ENCODE results near the gene SNAPC5.
A peak's percentile ranks its signal among the peaks of the same experiment; 100 is the strongest.
"Not testable (repeated sequence)": the region's sequence is repeated elsewhere in the genome, so short reads cannot be mapped to it uniquely, and the experiment has no call there.

Gene SNAPC5, protein sequence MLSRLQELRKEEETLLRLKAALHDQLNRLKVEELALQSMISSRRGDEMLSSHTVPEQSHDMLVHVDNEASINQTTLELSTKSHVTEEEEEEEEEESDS

DNA sequence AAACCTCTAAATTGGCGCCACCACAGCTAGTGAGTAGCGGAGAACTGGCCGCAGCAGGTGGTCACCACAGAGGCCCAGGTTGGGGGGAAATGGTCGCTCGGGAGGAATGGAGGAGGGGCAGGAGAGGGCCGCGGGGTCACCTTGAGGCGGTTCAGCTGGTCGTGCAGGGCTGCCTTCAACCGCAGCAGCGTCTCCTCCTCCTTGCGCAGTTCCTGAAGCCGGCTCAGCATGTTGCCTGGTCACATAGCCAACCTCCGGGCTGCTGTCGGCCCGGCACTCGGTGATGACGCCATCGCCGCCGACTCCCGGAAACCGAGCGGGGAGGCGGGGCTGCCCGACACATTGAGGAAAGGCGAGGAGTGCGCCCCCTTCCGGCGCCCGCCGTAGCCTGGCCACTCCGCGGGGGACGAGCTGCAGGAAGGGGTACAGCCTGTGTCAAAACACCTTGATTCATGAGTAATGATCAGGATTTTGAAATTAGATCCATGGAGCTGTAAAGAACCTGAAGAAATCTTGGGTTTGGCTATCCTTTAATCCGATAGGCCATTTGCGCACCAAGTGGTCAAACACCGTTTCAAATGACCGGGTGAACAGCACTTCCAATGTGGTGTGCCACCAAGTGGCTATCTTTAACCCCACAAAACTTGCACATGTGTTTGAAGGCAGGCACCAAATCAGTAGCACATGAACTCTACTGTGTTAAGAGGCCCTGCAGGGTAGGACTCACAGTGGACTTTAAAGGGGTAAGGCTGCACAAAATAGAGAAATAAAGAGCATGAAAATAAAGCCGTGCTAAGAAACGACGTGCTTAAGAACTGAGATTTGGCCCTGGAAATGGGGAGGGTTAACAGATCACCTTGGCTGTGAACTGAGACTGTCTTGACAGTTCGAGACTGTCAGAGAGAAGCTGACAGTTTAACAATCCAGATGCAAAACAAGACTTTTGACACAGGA lies at the start of gene SNAPC5:
TSS of gene SNAPC5 (minus strand) at position 261 of the 954 bp plus-strand sequence. CDS start at position 230, 31 bp downstream.
- DNase-seq: peak; percentile 88

DNA sequence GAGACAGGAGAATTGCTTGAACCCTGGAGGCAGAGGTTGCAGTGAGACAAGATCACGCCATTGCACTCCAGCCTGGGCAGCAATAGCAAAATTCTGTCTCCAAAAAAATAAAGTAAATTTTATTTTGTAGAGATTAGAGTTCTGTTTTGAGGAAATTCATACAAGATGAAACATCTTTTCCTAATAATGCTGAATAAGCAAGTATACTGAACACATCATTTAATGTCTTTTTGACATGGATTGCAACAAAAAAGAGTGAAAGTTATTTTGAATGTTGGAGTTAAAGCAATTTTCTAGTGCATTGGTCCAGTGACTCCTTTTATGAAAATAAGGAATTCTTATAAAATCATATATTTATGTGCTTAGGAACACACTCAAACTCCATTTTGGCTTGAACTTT lies 47.7 kb upstream of the SNAPC5 start:
- no peak for DNase-seq

- DNase-seq: no peak
These were observed 45.3 kb upstream of the SNAPC5 start for GRCh38 chr15:66542896-66543295.

GRCh38 chr15:66535056-66535455 lies 37.5 kb upstream of the SNAPC5 start:
- DNase-seq: no peak

DNA sequence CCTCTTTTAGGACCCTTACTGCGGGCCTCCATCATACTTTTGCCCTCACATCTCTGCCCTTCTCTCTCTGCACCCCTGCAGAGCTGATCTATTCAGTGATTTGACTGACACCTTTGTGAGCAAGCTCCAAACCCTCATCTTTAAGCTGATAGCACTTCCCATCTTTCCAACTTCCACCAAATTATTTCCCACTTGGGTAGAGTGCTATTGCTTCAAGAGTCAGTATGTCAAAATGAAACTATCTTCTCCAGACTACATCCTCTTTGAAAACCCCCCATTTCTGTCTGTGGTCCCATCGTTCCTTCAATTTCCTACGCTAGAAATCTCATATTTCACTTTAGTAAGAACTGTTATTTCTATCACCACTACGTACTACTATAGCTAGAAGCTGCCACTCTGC lies 27.3 kb upstream of the SNAPC5 start:
- no peak for DNase-seq

DNA sequence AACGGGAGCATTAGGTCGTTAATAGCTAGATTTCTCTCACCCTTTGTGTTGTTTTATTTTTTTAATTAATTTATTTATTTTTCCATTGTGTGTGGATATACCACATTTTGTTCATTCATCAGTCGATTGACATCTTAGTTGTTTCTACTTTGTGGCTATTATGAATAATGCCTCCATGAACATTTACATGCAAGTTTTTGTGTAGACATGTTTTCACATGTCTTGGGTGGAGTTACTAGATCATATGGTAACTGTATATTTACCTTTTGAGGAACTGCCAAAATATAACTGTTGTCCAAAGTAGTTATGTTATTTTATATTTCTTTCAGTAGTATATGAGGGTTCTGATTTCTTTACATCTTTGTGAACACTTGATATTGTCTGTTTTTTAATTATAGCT lies 26.4 kb upstream of the SNAPC5 start:
- no peak for DNase-seq

GRCh38 chr15:66515901-66516322 lies 18.4 kb upstream of the SNAPC5 start:
- DNase-seq: no peak

DNA sequence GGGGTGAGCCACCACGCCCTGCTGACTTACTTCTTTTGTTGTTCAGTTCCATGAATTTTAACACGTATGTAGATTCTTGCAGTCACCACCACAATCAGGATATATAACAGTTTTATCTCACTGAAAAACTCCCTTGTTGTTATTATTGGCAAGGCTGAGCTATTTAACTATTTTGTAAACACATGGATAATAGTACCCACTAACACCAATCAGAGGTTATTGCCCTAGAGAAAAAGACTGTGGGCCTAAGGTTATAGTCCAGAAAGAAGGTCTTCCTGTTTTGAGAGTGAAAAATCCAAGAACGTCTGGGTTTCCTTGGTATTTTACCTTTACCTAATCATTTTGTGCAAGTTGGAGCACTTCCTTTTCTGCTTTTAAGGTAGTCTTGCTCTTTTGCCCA lies 17.0 kb upstream of the SNAPC5 start:
- no peak for DNase-seq

DNA sequence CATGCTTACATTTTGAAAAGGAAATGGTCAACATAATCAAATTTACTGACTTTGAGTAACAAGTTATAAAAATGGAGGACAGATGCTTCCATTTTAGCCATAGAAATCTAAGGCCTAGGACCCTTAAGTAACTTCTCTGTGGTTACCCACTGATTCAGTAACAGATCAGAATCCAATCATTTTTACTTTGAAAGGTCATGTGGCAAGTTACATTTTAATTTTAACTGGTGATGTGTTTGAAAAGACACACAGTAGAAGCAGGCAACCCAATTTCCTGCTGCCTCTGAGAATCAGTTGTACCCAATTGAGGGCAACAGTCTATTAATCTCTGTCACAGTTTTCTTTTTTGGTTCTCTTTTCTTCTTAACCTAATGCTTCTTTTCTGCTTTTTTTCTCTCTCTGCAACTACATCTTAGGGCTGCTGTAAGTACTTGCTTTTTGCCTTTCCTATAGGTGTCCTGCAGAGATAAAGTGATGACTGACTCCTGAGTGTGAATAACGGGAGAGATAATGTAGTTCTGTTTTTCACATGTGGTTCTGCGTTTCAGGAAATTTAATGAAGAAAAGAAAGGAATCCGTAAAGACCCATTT lies 10.8 kb upstream of the SNAPC5 start:
- no peak for DNase-seq

DNA sequence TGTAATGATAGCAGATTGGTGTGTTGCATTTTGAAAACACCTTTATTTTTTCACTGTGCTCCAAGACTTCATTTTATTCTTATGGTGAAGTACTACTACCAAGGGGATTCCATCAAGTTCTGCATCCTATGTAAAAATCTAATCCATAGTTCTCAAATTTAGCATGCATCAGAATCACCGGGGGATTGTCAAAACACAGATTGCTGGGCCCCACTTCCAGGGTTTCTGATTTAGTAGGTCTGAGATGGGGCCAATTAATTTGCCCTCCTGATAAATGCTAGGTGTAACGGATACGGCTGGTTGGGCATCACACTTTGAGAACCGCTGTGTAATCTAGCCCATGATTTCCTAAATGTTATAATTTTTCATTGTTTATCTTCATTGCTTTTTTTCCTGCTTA lies 8.3 kb upstream of the SNAPC5 start:
- DNase-seq: no peak

- DNase-seq: no peak
These were observed 7.9 kb upstream of the SNAPC5 start for GRCh38 chr15:66505430-66505811.

DNA sequence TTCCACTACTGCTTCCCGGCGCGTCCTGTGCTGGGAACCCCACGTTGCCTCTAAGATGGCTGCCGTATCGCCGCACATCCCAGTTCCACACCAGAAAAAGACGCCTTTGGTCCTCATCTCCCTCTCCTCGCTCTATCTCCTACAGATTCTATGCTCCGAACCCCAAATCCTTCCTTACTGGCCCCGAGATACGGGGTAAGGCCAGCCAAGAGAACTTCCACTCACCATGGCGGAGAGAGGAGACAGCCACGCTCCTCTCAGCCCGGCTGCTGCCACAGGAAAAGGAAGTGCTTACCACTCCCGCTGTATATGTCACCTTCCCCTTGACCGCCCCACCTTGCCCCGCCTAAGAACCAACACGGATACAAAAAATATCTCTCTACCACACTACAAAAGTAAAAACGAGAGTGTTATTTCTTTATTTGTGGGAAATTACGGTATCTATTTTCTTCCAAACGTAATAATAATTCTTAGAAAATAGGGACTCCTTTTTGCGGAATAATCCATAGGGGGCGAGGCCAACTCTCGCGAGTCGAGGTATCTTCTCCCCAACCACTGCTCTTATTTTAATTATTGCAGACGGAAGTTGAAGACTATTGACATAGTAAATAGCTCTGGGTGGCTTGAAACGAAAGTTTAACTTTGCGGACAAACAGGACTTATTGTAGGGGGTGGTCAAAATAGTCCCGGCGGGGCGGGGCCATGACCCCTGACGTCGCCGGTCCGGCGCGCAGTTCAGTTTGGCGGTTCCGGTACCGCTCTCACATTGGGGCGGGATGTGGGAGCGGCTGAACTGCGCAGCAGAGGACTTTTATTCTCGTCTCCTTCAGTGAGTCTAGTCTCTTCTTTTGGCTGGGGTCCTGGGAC lies 7.2 kb upstream of the SNAPC5 start, which contains the start of the genes RPL4 and ZWILCH:
TSS of gene RPL4 (minus strand) at position 293 of the 867 bp plus-strand sequence. CDS start at position 228, 65 bp downstream.
TSS of gene ZWILCH (plus strand) at position 764 of the 867 bp plus-strand sequence. CDS start at position 777, 13 bp downstream.
- peak; percentile 62 for DNase-seq

DNA sequence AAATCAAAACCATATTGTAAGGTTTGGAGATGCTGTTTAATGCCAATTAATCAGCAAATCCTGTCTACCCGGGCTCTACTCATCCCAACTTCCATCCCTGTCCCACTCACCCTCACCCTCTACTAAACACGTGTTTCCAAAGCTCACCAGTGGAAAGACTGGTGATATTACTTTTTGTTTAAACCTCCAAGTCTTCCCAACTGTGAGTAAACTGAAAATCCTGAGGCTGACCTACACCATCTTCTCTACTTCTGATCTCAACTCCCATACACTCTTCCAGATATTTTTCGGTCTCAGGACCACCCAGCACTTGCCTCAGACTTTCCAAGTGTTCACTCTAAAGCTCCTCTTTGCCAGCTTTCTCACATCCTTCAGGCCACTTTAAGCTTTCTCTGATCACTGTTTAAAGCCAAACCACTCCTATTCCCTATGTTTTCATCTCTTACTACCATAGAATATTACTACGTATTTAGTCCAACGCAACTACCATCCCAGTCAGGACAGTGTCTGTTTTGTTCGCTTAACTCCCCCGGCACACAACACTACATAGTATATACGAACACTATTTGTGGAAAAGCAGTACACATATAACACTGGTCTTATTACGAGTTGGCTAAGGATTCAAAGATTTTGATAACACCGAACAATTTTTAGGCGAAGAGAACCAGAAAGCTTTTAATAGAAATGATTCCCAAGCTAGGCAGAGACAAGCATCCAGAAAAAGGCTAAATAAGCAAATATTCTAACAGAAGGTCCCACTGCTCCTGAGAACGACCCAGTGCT lies 6.4 kb upstream of the SNAPC5 start:
- DNase-seq: no peak

DNA sequence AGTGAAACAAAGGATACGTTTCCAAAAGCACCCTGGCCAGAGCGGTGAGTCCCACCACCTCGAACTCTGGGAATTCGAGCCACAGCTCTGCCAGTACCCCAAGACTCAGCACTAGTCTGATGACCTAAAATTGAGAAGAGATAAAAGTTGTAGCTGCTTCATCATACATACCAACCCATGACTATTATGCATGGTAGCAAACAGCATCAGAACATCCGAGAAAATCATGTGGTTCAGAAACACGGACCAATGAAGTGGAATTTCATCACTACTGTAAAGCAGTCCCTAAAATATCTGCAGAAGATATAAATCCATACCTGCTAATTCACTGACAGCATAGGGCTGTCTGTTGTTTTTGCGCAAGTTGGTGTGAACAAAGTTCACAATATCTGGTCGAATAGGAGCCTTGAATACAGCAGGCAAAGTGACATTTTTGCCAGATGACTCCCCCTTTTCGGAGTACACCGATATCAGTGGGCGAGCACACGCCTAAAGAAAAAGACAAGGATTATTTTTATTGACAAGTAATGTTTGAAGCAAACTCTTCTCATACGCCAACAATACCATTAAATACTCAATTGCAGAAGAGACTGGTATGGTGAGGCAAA lies 5.6 kb upstream of the SNAPC5 start:
- not testable (repeated sequence) for DNase-seq

GRCh38 chr15:66502491-66502890 lies 4.9 kb upstream of the SNAPC5 start:
- DNase-seq: no peak

DNA sequence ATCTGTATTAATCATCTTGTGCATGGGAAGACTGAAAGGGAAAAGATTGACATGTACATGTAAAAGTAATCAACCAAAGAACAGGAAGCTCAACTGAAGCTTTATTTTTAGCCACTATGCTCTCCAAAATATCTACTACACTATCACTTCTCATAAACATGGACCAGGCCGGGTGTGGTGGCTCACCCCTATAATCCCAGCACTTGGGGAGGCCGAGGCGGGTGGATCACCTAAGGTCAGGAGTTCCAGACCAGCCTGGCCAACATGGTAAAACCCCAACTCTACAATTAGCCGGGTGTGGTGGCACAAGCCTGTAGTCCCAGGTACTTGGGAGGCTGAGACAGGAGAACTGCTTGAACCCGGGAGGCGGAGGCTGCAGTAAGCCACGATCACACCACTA lies 2.8 kb upstream of the SNAPC5 start:
- not testable (repeated sequence) for DNase-seq

DNA sequence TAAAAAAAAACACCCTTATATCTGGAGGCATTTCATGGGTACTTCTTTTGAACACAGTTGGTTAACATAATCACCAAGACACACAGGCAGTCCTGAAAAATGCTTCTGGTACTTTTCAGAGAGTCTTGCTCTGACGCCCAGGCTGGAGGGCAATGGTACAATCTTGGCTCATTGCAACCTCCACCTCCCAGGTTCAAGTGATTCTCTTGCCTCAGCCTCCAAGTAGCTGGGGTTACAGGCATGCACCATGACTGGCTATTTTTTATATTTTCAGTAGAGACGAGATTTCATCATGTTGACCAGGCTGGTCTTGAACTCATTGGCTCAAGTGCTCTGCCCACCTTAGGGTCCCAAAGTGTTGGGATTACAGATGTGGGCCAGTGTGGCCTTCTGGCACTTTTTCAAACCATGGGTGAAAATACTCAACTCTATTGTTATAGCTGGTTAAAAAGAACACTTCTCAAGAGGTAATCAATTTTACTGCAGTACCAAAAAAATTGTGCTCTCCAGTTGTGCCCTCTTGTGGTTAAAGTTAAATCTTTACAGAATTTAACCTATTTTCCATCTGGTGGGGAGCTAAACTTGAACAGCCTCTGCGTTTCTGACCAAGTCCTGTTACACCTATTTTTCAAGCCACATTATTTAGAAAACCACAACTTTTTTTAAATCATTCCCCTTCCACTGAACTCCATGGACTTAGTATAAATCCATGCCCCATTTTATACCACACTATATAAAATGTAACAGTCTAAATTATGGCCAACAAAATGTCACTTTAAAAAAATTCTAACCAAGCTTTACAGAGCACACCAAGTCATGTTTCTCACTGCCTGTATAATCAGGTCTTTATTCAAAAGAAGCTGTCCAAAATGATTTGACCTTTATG lies 1.2 kb upstream of the SNAPC5 start:
- DNase-seq: no peak

DNA sequence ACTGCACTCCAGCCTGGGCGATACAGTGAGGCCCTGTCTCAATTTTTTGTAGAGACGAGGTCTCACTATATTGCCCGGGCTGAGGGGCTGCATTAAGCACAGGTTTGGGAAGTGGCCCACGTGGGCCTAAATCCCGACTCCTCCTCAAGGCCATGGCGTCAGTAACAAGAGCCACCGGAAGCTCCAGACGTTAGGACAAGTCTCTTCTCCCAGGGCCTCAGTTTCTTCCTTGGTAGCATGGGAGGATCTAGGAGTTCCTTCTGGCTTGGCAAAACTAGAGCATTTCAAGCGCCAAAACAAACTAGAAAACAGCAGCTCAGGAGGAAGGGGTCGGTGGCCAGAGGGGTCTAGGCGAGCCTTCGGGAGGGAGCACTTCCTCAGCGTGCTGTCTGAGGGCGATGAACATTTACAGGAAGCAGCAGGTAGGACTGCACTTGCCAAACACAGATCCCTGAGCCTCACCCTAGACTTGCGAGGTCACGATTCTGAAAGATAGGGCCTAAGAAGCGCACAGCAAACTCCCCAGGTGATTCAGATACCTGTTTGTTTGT lies 536 bp downstream of the SNAPC5 start:
- no peak for DNase-seq

GRCh38 chr15:66494262-66494661 lies 3.3 kb downstream of the SNAPC5 start:
- DNase-seq: no peak

GRCh38 chr15:66491846-66492245 lies 5.7 kb downstream of the SNAPC5 start:
- DNase-seq: peak; percentile 46

Data from GF-D8 (cell line).